ENCODE data around the gene PTPN4.
"Not testable (repeated sequence)": the region's sequence is repeated elsewhere in the genome, so short reads cannot be mapped to it uniquely, and the experiment has no call there.

The PTPN4 gene

DNA sequence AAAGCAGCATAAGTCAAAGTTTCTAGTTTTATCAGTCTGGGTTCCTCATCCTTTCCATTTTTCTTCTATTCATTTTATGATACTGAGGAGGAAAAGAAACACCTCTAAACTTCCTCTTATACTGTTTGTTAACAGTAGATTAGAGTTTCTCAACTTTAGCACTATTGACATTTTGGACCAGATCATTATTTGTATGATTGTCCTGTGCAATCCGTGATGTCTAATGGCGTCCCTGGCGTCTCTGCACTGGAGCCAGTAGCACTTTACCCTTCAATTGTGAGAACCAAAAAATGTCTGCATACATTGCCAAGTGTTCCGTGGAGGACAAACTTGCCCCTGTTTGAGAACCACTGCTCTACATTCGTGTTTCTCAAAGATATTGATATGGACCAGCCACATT lies 25.2 kb downstream of the PTPN4 start:
- H2AFZ ChIP-seq (ENCODE audit: low read length, unreplicated experiment): no peak overlapping the region
- no peaks in the 10 kb centered on the region for H3K4me1 ChIP-seq (ENCODE audit: control insufficient read depth, insufficient read depth, low read length, unreplicated experiment)
- no peak overlapping the region for H3K4me3 ChIP-seq (ENCODE audit: low read depth, low read length)
- H3K27ac ChIP-seq (ENCODE audit: low read depth, low read length): no peak overlapping the region
- peaks cover 2% of the 10 kb centered on the region for H3K36me3 ChIP-seq (ENCODE audit: insufficient read depth, low read length)
- H3K79me2 ChIP-seq (ENCODE audit: control insufficient read depth, insufficient read depth, low read length, unreplicated experiment): no peaks in the 10 kb centered on the region
- H3K27me3 ChIP-seq (ENCODE audit: insufficient read depth, low read length): no peaks in the 10 kb centered on the region

DNA sequence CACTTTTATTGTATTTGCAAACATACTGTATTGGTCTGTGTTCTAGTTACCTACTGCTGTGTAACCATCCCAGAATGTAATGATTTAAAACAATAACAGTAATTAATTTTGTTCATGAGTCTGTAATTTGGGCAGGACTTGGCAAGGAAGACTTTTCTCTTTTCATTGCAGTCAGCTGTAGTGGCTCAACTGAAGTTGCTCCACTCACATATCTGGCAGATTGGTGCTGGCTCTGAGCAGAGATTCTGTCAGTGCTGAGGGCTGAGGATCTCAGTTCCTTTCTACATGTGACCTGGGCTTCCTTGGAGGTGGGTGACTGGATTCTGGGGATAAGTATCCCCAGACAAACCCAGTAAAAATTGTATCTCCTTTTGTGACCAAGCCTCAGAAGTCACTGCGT lies 26.6 kb downstream of the PTPN4 start:
- Histone ChIP-seq H2AFZ (ENCODE audit: low read length, unreplicated experiment) (no peak overlapping the region), H3K79me2 (ENCODE audit: control insufficient read depth, insufficient read depth, low read length, unreplicated experiment) (no peaks in the 10 kb centered on the region), H3K4me1 (ENCODE audit: control insufficient read depth, insufficient read depth, low read length, unreplicated experiment) (no peaks in the 10 kb centered on the region), H3K27me3 (ENCODE audit: insufficient read depth, low read length) (no peaks in the 10 kb centered on the region), H3K36me3 (ENCODE audit: insufficient read depth, low read length) (peaks cover 8% of the 10 kb centered on the region), H3K27ac (ENCODE audit: low read depth, low read length) (no peak overlapping the region), H3K4me3 (ENCODE audit: low read depth, low read length) (no peak overlapping the region)

DNA sequence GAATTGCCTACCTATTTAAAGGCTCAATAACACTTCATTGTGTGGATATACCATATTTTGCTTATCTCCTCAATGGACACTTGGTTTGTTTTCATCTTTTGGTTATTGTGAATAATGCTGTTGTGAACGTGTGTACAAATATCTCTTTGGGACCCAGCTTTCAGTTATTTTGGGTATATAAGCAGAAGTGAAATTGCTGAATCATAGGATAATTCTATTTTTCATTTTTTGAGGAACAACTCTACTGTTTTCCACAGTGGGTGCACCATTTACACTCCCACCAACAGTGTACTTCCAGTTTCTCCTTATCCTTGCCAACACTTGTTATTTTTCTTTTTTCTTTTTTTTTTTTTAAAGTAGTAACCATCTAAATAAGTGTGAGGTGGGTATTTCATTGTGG lies 29.0 kb downstream of the PTPN4 start:
- Histone ChIP-seq H2AFZ (ENCODE audit: low read length, unreplicated experiment) (no peak overlapping the region), H3K36me3 (ENCODE audit: insufficient read depth, low read length) (peaks cover 11% of the 10 kb centered on the region), H3K4me1 (ENCODE audit: control insufficient read depth, insufficient read depth, low read length, unreplicated experiment) (no peaks in the 10 kb centered on the region), H3K27me3 (ENCODE audit: insufficient read depth, low read length) (no peaks in the 10 kb centered on the region), H3K4me3 (ENCODE audit: low read depth, low read length) (no peak overlapping the region), H3K79me2 (ENCODE audit: control insufficient read depth, insufficient read depth, low read length, unreplicated experiment) (no peaks in the 10 kb centered on the region), H3K27ac (ENCODE audit: low read depth, low read length) (no peak overlapping the region)

DNA sequence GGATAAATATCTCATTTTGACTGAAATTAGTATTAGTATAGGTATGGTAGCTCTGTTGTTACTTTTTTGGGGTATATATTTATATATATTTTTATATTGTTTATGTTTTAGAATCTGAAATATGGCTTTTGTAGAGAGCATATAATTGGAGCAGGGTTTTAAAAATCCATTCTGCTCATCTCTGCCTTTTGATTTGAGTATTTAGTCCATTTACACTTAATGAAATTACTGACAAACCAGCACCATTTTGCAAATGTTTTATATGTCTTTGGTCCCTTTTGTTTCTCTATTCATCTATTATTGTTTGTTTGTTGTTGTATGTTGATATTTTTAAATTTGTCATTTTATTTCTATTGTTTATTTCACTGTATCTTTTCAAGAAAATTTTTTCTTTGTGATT lies 30.7 kb downstream of the PTPN4 start:
- H3K36me3 ChIP-seq (ENCODE audit: insufficient read depth, low read length): peaks cover 14% of the 10 kb centered on the region
- H3K27ac ChIP-seq (ENCODE audit: low read depth, low read length): no peak overlapping the region
- H3K79me2 ChIP-seq (ENCODE audit: control insufficient read depth, insufficient read depth, low read length, unreplicated experiment): peaks cover 3% of the 10 kb centered on the region
- H2AFZ ChIP-seq (ENCODE audit: low read length, unreplicated experiment): no peak overlapping the region
- no peaks in the 10 kb centered on the region for H3K4me1 ChIP-seq (ENCODE audit: control insufficient read depth, insufficient read depth, low read length, unreplicated experiment)
- H3K27me3 ChIP-seq (ENCODE audit: insufficient read depth, low read length): no peaks in the 10 kb centered on the region
- H3K4me3 ChIP-seq (ENCODE audit: low read depth, low read length): no peak overlapping the region

DNA sequence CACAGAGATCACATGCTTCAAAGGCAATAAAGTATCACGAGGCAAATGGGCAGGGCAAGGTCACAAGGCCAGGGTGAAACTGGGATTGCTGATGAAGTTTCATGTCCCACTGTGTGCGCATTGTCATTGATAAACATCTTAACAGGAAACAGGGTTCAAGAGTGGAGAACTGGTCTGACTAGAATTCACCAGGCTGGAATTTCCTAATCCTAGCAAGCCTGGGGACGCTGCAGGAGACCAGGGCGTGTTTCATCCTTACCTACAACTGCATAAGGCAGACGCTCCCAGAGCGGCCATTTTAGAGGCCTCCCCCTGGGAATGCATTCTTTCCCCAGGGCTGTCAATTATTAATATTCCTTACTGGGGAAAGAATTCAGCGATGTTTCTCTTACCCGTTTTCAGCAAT lies 33.2 kb downstream of the PTPN4 start:
- Histone ChIP-seq H3K4me3 (ENCODE audit: low read depth, low read length) (no peak overlapping the region), H2AFZ (ENCODE audit: low read length, unreplicated experiment) (no peak overlapping the region), H3K27me3 (ENCODE audit: insufficient read depth, low read length) (no peaks in the 10 kb centered on the region), H3K79me2 (ENCODE audit: control insufficient read depth, insufficient read depth, low read length, unreplicated experiment) (peaks cover 8% of the 10 kb centered on the region), H3K27ac (ENCODE audit: low read depth, low read length) (no peak overlapping the region), H3K4me1 (ENCODE audit: control insufficient read depth, insufficient read depth, low read length, unreplicated experiment) (no peaks in the 10 kb centered on the region), H3K36me3 (ENCODE audit: insufficient read depth, low read length) (peaks cover 14% of the 10 kb centered on the region)

DNA sequence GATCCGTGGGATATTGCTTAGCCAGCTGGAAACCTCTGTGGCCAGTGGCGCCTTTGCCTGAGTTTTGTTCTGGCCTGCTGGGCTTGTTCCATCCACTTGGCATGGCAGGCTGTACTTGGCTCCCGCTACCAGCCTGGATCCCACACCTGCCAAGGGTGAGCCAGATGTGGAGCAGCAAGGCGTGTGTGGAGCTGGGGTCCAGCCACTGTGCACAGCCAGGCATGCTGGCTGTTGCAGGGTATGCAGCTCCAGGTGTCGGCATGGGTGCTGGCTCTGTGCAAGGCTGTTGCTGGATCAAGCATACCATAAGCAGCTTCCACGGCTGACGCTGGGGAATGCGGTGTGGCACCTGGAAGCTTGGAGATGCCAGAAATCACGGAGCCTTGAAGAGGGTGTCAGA lies 34.5 kb downstream of the PTPN4 start:
- H2AFZ ChIP-seq (ENCODE audit: low read length, unreplicated experiment): no peak overlapping the region
- H3K27ac ChIP-seq (ENCODE audit: low read depth, low read length): no peak overlapping the region
- peaks cover 8% of the 10 kb centered on the region for H3K79me2 ChIP-seq (ENCODE audit: control insufficient read depth, insufficient read depth, low read length, unreplicated experiment)
- no peaks in the 10 kb centered on the region for H3K27me3 ChIP-seq (ENCODE audit: insufficient read depth, low read length)
- no peaks in the 10 kb centered on the region for H3K4me1 ChIP-seq (ENCODE audit: control insufficient read depth, insufficient read depth, low read length, unreplicated experiment)
- no peak overlapping the region for H3K4me3 ChIP-seq (ENCODE audit: low read depth, low read length)
- peaks cover 14% of the 10 kb centered on the region for H3K36me3 ChIP-seq (ENCODE audit: insufficient read depth, low read length)

DNA sequence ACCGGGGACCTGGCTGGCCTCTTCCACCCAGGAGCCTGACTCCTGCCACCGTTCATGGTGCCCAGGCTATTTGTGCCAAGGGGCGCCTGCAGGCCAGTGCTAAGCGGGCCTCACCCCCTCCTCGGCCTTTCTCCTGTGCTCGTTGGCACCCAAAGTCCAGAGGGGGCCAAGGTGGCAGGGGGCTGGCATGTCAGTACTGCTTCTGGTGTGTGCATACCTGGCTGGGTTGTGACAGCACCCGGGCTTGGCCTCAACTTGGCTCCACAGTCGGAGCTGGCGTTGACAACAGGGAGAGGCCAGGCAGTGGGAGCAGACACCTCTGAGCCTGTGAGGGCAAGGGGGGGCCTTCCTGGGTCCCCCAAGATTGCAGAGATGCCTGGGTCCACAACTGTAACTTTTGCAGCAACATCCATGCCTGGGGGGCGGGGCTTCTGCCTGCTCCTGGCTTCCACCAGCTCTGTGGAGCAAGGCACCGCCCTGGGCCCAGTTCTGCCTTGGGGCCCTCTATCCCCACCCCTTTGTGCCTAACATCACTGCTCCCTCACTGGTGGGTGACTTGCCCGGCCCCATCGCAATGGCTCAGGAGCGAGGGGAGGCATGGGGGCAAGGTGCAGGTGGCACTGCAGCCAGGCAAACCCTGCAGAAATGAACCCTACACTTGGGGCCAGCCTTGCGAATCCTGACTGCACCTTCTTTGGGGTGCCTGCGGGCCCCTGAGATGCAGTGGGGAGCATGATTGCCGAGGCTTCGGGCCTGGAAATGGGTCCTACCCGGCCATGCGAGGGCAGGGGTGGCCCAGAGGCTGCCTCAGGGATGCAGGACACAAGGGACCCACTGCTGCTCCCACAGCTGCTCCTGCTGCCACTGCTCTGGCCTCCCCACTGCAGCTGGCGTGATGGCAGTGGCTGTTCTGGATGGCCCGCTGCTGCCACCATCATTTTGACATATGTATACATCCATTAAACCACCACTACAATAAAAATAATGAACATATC lies 35.9 kb downstream of the PTPN4 start:
- H3K79me2 ChIP-seq (ENCODE audit: control insufficient read depth, insufficient read depth, low read length, unreplicated experiment): peaks cover 8% of the 10 kb centered on the region
- peaks cover 9% of the 10 kb centered on the region; the same call in 1 of the 2 replicates for H3K36me3 ChIP-seq (ENCODE audit: insufficient read depth, low read length)
- no peaks in the 10 kb centered on the region for H3K27me3 ChIP-seq (ENCODE audit: insufficient read depth, low read length)
- H2AFZ ChIP-seq (ENCODE audit: low read length, unreplicated experiment): no peak overlapping the region
- peaks cover 2% of the 10 kb centered on the region for H3K4me1 ChIP-seq (ENCODE audit: control insufficient read depth, insufficient read depth, low read length, unreplicated experiment)
- no peak overlapping the region for H3K27ac ChIP-seq (ENCODE audit: low read depth, low read length)
- H3K4me3 ChIP-seq (ENCODE audit: low read depth, low read length): no peak overlapping the region

DNA sequence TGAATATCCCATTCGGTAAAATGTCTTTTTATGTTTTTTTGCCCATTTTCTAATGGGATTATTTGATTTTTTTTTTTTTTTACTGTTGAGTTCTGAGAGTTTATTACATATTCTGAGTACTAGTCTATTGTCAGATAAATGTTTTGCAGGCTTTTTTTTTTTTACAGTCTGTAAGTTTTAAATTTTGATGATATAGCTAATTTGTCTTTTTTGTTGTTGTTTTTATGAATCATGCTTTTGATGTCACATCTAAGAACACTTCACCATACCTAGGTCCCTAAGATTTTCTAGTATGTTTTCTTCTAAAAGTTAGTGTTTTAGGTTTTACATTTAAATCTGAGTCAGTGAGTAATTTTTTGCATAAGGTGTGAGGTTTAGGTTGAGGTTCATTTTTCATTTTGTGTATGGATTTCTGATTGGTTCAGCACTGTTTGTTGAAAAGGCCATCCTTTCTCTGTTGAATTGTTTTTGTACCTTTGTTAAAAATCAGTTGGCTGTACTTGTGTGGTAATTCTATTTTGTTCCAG lies 40.7 kb downstream of the PTPN4 start:
- H3K4me3 ChIP-seq (ENCODE audit: low read depth, low read length): no peak overlapping the region
- H3K27me3 ChIP-seq (ENCODE audit: insufficient read depth, low read length): no peaks in the 10 kb centered on the region
- no peak overlapping the region for H3K27ac ChIP-seq (ENCODE audit: low read depth, low read length)
- H3K4me1 ChIP-seq (ENCODE audit: control insufficient read depth, insufficient read depth, low read length, unreplicated experiment): peaks cover 5% of the 10 kb centered on the region
- H3K79me2 ChIP-seq (ENCODE audit: control insufficient read depth, insufficient read depth, low read length, unreplicated experiment): peaks cover 19% of the 10 kb centered on the region
- H3K36me3 ChIP-seq (ENCODE audit: insufficient read depth, low read length): no peaks in the 10 kb centered on the region
- H2AFZ ChIP-seq (ENCODE audit: low read length, unreplicated experiment): no peak overlapping the region

DNA sequence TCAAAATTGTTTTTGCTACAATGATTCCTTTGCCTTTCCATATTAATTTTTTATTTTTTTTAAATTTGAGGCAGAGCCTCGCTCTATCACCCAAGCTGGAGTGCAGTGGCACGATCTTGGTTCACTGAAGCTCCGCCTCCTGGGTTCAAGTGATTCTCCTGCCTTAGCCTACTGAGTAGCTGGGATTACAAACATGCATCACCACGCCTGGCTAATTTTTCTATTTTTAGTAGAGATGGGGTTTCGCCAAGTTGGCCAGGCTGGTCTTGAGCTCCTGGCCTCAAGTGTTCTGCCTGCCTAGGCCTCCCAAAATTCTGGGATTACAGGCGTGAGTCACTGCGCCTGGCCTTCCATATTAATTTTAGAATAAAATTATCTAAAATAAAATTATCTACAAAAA lies 41.3 kb downstream of the PTPN4 start:
- Histone ChIP-seq H3K36me3 (ENCODE audit: insufficient read depth, low read length) (no peaks in the 10 kb centered on the region), H3K27ac (ENCODE audit: low read depth, low read length) (no peak overlapping the region), H2AFZ (ENCODE audit: low read length, unreplicated experiment) (no peak overlapping the region), H3K79me2 (ENCODE audit: control insufficient read depth, insufficient read depth, low read length, unreplicated experiment) (peaks cover 19% of the 10 kb centered on the region), H3K4me3 (ENCODE audit: low read depth, low read length) (no peak overlapping the region), H3K4me1 (ENCODE audit: control insufficient read depth, insufficient read depth, low read length, unreplicated experiment) (peaks cover 5% of the 10 kb centered on the region), H3K27me3 (ENCODE audit: insufficient read depth, low read length) (no peaks in the 10 kb centered on the region)

DNA sequence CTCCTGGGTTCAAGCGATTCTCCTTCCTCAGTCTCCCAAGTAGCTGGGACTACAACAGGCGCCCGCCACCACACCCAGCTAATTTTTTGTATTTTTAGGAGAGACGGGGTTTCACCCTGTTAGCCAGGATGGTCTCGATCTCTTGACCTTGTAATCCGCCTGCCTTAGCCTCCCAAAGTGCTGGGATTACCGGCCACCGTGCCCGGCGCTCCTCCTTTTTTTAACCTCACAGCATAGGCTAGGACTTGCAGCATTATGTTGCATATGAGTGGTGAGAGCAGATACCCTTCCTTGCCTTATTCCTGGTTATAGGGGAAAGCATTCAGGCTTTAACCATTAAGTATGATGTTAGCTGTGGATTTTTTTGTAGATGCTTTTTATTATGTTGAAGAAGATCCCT lies 42.3 kb downstream of the PTPN4 start:
- not testable (repeated sequence) for H3K27ac ChIP-seq (ENCODE audit: low read depth, low read length); H3K4me3 ChIP-seq (ENCODE audit: low read depth, low read length); H2AFZ ChIP-seq (ENCODE audit: low read length, unreplicated experiment); H3K36me3 ChIP-seq (ENCODE audit: insufficient read depth, low read length); H3K27me3 ChIP-seq (ENCODE audit: insufficient read depth, low read length); H3K4me1 ChIP-seq (ENCODE audit: control insufficient read depth, insufficient read depth, low read length, unreplicated experiment)
- peaks cover 18% of the 10 kb centered on the region for H3K79me2 ChIP-seq (ENCODE audit: control insufficient read depth, insufficient read depth, low read length, unreplicated experiment)

DNA sequence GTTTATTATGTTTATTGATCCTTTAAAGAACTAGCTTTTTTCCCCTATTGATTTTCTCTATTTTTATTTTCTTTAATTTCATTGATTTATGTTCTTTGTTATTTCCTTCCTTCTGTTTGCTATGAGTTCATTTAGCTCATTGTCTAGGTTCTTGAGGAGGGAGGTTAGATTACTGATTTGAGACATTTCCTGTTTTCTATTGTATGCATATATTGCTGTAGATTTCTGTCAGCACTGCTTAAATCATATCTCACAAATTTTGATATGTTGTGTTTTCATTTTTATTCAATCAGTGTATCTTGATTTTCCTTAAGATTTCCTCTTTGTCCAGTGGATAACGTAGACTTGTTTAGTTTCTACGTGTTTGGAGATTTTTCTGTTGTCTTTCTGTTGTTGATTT lies 43.4 kb downstream of the PTPN4 start:
- H3K79me2 ChIP-seq (ENCODE audit: control insufficient read depth, insufficient read depth, low read length, unreplicated experiment): peaks cover 13% of the 10 kb centered on the region
- H3K4me3 ChIP-seq (ENCODE audit: low read depth, low read length): no peak overlapping the region
- no peaks in the 10 kb centered on the region for H3K36me3 ChIP-seq (ENCODE audit: insufficient read depth, low read length)
- H3K4me1 ChIP-seq (ENCODE audit: control insufficient read depth, insufficient read depth, low read length, unreplicated experiment): peaks cover 5% of the 10 kb centered on the region
- no peak overlapping the region for H3K27ac ChIP-seq (ENCODE audit: low read depth, low read length)
- H2AFZ ChIP-seq (ENCODE audit: low read length, unreplicated experiment): no peak overlapping the region
- no peaks in the 10 kb centered on the region for H3K27me3 ChIP-seq (ENCODE audit: insufficient read depth, low read length)
